ELR (cell line): ENCODE measurements around the gene SDF2L1.
"Not testable (repeated sequence)": the region's sequence is repeated elsewhere in the genome, so short reads cannot be mapped to it uniquely, and the experiment has no call there.

Experiments used
- DNase-seq: peaks from one replicate; pipeline ENCODE4 v3.0.0-alpha.2; 2015; ENCODE audit warnings: low read depth

Gene SDF2L1

DNA sequence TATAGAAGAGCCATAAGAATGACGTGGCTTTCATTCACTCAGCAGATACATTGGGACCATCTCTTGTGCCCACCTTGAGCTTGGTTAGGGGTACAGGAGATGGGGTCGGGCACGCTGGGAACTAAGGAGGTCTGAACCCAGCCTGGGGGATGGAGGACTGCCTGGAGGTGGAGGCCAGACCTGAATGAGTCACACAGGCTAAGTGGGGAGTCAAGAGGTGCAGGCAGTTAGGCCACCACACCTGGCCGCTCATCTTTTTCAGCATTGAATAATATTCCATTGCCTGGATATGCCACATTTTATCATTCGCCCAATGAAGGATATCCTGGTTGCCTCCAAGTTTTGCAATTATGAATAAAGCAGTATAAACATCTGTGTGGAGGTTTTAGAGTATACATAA is 19.9 kb downstream of the SDF2L1 start:
- DNase-seq: no peak

- no peak for DNase-seq
These were observed 21.6 kb downstream of the SDF2L1 start for GRCh38 chr22:21663738-21664137.

- no peak for DNase-seq
These were observed 23.1 kb downstream of the SDF2L1 start for GRCh38 chr22:21665047-21665851.

DNA sequence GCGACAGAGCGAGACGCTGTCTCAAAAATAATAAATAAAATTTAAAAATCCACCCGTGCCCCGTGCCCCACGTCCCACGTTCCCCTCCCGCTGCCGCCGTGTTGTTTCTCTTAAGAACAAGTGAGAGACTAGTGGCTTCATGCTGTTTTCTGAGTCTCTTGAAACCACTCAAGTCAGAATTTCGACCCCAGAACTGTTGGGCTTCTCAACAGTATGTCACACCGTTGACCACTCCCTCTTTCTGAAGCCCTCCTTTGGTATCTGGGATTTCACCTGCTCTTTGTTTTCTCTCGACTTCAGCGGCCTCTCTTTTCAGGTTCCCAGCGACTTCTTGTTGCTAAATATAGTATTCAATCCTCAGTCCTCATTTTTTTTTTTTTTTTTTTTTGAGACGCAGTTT is 24.7 kb downstream of the SDF2L1 start:
- DNase-seq: peak; percentile 19

DNA sequence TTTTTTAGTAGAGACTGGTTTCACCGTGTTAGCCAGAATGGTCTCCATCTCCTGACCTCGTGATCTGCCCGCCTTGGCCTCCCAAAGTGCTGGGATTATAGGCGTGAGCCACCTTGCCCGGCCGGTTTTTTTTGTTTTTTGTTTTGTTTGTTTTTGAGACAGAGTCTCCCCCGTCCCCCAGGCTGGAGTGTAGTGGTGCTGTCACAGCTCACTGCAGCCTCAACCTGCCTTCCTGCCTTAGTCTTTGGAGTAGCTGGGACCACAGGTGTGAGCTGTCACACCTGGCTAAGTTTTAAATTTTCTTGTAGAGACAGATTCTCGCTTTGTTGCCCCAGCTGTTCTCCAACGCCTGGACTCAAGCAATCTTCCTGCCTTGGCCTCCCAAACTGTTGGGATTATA is 26.9 kb downstream of the SDF2L1 start:
- no peak for DNase-seq

DNA sequence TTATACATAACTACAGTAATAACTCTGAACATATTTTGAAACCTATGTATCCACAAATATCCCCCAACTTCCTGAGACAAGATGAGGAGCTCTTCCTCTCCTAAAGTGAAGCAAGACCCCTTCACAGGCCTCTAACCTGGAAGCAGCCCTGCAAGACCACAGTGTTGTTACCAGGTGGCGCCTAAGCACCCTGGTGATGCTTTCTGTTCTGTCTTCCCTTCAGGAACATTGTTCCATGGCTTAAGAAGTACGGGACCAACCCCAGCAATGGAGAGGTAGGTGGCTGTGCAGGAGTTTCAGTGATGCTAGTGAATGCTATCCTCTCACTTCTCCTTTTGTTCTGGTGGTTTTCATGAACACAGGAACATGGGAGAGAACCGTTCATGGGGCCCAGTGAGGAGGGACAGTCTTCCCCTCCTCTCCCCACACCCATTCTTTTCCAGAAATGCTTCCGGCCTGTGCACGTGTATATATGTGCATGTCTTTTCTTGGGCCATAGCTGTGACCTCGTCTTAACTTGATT is 30.1 kb downstream of the SDF2L1 start:
- DNase-seq: no peak

- no peak for DNase-seq
These were observed 31.6 kb downstream of the SDF2L1 start for GRCh38 chr22:21673534-21674321.

GRCh38 chr22:21674638-21675245 is 32.6 kb downstream of the SDF2L1 start:
- DNase-seq: no peak

DNA sequence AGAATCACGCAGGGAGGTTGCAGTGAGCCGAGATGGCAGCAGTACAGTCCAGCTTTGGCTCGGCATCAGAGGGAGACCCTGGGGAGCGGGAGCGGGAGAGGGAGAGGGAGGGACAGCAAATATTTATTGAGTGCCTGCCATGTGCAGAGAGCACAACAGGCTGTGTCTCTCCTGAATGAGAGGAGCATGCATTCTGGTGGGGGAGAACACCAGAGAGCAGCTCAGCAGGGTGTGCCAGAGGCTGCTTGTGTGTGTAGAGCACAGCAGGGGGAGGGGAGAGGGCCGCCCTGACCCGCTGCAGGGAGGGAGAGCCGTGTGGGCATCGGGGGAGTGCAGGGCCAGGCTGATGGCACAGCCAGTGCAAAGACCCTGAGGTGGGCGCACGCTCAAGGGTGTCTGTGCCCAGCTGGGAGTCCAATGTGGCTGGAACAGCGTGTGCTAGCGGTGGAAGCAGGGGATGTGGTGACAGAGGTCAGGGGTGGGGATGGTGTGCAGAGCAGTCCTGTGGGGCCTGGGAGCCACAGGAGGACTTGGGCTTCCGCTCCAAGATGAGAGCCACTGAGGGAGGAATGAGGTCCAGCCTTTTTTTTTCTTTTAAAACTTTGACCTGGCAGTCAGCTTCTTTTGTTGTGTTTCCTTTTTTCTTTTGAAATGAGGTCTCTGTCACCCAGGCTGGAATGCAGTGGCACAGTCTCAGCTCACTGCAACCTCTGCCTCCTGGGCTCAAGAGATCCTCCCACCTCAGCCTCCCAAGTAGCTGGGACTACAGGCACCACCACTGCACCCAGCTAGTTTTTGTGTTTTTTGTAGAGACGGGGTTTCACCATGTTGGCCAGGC is 35.7 kb downstream of the SDF2L1 start:
- no peak for DNase-seq

DNA sequence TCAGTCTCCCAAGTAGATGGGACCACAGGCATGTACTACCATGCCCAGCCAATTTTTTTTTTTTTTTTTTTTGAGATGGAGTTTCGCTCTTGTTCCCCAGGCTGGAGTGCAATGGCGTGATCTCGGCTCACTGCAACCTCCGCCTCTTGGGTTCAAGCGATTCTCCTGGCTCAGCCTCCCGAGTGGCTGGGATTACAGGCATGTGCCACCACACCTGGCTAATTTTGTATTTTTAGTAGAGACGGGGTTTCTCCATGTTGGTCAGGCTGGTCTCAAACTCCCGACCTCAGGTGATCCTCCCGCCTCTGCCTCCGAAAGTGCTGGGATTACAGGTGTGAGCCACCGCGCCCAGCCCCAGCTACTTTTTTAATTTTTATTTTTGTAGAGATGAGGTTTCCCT is 36.7 kb downstream of the SDF2L1 start:
- not testable (repeated sequence) for DNase-seq

DNA sequence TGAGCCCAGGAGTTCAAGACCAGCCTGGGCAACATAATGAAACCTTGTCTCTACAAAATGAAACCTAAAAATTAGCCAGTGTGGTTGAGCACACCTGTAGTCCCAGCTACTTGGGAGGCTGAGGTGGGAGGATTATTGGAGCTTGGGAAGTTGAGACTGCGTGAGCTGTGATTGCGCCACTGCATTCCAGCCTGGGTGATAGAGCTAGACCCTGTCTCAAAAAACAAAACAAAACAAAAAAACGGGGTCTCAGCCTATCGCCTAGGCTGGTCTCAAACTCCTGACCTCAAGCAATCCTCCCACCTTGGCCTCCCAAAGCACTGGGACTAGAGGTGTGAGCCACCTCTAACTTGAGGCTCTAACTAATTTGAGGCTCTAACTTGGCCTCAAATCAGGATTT is 37.3 kb downstream of the SDF2L1 start:
- no peak for DNase-seq

- no peak for DNase-seq
These were observed 38.9 kb downstream of the SDF2L1 start for GRCh38 chr22:21680830-21681565.

- DNase-seq: no peak
These were observed 39.7 kb downstream of the SDF2L1 start for GRCh38 chr22:21681566-21682370.

DNA sequence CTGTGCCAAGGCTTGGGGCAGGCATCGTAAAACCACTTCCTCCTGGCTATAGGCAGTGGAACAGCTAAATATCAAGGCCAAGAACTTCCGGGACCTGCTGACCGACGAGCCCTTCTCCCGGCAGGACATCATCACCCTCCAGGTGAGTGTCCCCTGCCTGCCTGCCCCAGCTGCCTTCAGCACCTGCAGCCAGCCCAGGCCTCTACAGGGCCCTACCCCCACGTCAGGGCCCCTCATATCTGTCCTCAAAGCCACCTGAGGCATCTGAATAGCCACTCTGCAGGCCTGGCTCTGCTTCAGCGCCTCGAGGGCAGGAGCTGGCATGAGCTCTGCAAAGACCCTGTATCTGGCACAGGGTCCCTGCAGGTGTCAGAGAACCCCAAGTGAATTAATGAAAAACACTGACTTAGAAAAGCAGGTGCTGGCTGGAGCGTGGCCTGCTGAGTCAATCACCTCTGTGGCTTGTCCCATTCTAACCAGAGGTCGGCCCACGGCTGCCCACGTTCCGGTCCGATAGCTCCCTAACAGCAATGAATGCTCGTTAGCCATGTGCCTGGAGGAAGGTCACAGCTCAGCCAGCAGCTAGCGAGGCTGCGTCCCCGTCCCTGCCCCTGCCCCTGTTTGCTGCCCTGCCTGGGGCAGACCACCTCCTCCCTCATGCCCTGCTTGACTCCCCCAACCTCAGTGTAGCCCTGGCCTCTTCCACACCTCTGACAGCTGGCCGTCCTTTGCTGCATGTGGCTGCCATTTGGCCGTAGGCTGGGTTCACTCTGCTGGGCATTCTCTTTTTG is 40.5 kb downstream of the SDF2L1 start:
- no peak for DNase-seq

DNA sequence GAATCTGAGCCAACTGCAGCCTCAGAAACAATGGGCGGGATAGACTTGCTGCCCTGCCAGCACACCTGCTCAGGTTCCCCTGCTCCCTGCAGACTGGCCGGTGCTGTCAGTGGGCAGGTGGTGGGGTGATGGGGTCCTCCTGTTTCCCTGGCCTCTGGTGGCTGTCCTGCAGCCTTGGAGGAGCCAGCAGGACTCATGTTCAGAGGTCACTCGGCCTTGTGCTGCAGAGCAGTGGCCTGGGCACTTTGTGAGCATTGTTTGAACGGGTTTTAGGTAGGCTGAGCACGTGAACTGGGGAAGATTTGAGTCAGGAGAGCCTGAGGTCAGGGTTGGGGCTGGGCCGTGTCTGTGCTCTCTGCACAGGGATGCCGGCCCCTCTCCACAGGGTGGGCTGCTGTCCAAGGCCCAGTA is 41.3 kb downstream of the SDF2L1 start:
- DNase-seq: no peak

DNA sequence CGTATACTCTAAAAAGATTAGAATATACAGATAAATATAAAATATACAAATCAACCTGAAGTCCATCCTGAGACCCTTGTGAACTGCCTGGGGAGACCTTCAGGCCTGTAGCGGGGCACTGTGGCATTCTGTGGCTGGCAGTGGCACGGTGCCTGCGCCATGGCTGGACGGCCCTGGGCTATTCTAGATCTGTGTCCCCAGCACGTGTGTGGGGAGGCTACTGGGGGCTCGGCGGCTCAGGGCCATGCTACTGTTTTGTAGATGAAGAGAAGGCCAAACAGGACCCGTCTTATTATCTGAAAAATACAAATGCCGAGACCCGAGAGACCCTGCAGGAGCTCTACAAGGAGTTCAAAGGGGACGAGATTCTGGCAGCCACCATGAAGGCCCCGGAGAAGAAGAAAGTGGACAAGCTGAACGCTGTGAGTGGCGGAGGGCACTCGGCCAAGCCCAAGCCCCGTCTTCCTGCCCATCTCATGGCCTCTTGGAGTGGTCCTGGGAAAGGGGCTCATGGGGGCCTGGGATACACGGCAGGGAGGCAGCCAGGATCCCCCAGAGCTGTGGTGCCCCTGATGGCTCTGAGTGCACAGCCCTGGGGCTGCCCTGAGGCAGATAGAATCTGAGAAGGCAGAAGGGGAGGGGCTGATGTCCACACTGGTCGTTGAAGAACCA is 42.5 kb downstream of the SDF2L1 start:
- no peak for DNase-seq

DNA sequence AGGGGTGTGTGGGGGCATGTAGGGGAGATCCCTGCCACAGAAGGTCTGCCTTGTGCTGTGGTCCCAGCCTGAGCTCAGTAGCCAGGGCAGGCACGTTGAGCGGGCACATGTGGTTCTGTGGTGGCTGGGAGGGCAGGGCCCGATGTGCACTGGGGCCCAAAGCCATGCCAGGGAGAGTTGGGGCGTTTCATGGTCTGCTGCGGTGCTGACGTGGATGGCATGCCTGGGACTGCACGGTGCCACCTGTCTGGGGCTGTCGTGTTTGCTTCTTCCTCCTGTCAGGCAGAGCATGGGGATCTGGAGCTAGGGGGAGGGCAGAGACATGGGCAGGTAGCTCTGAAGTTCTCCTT is 43.0 kb downstream of the SDF2L1 start:
- DNase-seq: no peak

DNA sequence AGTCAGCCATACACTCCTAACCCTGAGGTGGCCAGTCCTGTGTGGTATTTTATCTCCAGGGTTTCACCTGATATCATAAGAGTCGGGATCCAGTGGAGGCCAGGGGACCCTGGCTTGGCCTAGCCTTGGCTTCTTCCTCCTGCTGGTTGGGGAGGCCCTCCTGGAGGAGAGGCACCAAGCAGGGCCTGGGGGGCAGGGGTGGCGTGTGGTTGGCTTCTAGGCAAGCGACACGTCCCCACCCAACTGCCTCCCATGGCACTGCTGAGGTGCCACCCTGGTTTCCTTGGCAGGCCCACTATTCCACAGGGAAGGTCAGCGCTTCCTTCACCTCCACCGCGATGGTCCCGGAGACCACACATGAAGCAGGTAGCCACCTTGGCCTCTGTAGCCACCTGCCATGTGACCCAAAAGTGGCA is 44.1 kb downstream of the SDF2L1 start:
- no peak for DNase-seq
